Glutamatergic neuron (in vitro differentiated cells): ENCODE measurements around the gene TMEM108. TPM values are rescaled to one million over a fixed set of nuclear protein-coding genes. Genes with fewer than 3 reads are reported as not detected.

Source experiments
- DNase-seq: peaks from one replicate; pipeline ENCODE4 v3.0.0; 2022
- H3K27ac Mint-ChIP-seq: one replicate; pipeline ENCODE4 v1.8.0; 2020; ENCODE audit warnings: mild to moderate bottlenecking, mixed read lengths, inconsistent platforms; ENCODE audit not compliant: unreplicated experiment
- H3K27me3 Mint-ChIP-seq: one replicate; pipeline ENCODE4 v1.8.0; 2020; ENCODE audit warnings: mild to moderate bottlenecking, moderate library complexity, mixed read lengths, inconsistent platforms; ENCODE audit not compliant: unreplicated experiment
- H3K36me3 Mint-ChIP-seq: one replicate; pipeline ENCODE4 v1.8.0; 2020; ENCODE audit warnings: mild to moderate bottlenecking, mixed read lengths, inconsistent platforms; ENCODE audit not compliant: unreplicated experiment
- H3K4me1 Mint-ChIP-seq: one replicate; pipeline ENCODE4 v1.8.0; 2020; ENCODE audit warnings: mild to moderate bottlenecking, low read depth, mixed read lengths, inconsistent platforms; ENCODE audit not compliant: unreplicated experiment
- H3K4me3 Mint-ChIP-seq: one replicate; pipeline ENCODE4 v1.8.0; 2020; ENCODE audit warnings: mild to moderate bottlenecking, mixed read lengths, inconsistent platforms; ENCODE audit not compliant: unreplicated experiment
- H3K9me3 Mint-ChIP-seq: one replicate; pipeline ENCODE4 v1.8.0; 2020; ENCODE audit warnings: mild to moderate bottlenecking, moderate library complexity, mixed read lengths, inconsistent platforms; ENCODE audit not compliant: unreplicated experiment
- total RNA-seq: library from RNA; stranded (reverse); fragmentation: NEBNext Ultra II Directional; extraction: Animal tissue kit (Norgen Biotek cat#: 25700); gene quantifications from one replicate; pipeline ENCODE4 v1.2.1, GENCODE V29; 2021; ENCODE audit not compliant: unreplicated experiment
- TF ChIP-seq, protein P1 (sequence below): fragments of 200-600 bp; sonication (generic); IDR thresholded peaks from one replicate; pipeline ENCODE4 v1.5.0; 2021; ENCODE audit not compliant: partially characterized antibody, unreplicated experiment

The TMEM108 gene
- total RNA-seq, 1 donor from 2014 or later: 9.0 TPM

DNA sequence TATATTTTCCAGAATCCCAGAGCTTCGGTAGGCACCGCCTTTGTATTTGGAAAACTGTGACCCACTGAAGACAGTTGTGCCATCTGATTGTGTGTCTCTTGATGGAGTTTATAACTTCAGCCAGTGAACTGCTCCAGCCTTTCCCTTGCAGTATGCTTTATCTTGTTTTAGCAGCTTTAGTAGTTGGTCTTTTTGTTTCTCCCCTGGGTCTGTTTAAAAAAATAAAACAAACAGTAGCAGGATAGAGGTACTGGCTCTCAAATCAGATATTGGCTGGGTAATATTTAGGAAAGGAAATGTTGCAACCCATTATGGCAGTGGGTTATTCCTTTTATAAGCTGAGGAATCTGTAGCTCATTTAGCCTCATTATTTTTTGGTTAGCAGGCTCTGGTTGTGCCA lies 210.2 kb downstream of the TMEM108 start:
- H3K4me3 Mint-ChIP-seq: no peak overlapping the region
- H3K4me1 Mint-ChIP-seq: peaks cover 4% of the 10 kb centered on the region
- no peak for DNase-seq
- H3K27ac Mint-ChIP-seq: no peak overlapping the region
- no peaks in the 10 kb centered on the region for H3K36me3 Mint-ChIP-seq
- TF ChIP-seq, protein P1, sequence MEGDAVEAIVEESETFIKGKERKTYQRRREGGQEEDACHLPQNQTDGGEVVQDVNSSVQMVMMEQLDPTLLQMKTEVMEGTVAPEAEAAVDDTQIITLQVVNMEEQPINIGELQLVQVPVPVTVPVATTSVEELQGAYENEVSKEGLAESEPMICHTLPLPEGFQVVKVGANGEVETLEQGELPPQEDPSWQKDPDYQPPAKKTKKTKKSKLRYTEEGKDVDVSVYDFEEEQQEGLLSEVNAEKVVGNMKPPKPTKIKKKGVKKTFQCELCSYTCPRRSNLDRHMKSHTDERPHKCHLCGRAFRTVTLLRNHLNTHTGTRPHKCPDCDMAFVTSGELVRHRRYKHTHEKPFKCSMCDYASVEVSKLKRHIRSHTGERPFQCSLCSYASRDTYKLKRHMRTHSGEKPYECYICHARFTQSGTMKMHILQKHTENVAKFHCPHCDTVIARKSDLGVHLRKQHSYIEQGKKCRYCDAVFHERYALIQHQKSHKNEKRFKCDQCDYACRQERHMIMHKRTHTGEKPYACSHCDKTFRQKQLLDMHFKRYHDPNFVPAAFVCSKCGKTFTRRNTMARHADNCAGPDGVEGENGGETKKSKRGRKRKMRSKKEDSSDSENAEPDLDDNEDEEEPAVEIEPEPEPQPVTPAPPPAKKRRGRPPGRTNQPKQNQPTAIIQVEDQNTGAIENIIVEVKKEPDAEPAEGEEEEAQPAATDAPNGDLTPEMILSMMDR: no peak
- H3K9me3 Mint-ChIP-seq: no peaks in the 10 kb centered on the region
- H3K27me3 Mint-ChIP-seq: no peaks in the 10 kb centered on the region

DNA sequence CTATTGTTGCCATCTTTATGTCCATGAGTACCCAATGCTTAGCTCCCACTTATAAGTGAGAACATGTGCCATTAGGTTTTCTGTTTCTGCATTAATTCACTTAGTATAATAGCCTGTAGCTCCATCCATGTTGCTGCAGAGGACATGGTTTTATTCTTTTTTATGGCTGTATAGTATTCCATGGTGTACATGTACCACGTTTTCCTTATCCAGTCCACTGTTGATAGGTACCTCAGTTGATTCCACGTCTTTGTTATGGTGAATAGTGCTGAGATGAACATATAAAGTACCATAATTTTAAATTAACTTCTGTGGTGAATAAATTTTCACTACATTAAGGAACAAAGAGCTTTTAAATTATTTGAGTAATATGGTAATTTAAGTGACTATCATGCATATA lies 211.3 kb downstream of the TMEM108 start:
- Mint-ChIP-seq H3K4me1 (peaks cover 4% of the 10 kb centered on the region), H3K36me3 (no peaks in the 10 kb centered on the region), H3K9me3 (no peaks in the 10 kb centered on the region), H3K27ac (no peak overlapping the region), H3K4me3 (no peak overlapping the region), H3K27me3 (no peaks in the 10 kb centered on the region)
- DNase-seq: no peak
- TF ChIP-seq, protein P1: no peak

DNA sequence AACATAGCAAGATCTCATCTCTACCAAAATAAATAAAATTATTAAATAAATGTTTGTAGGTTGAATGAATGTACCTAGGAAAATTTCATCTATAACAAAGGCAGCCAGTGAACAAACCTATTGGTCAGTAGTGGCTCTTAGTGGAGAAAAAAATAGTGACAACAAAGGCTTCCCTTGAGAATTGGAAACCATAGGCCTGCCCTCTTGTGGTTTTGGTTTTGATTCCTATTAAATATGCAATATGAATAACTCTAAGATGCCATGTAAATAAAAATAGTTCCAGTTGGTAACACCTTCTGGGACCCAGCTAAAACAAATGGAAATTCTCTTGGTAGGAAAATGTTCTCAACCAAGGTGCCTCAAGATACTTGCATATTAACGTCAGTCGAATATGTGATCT lies 216.0 kb downstream of the TMEM108 start:
- Mint-ChIP-seq H3K27me3 (no peaks in the 10 kb centered on the region), H3K9me3 (peaks cover 1% of the 10 kb centered on the region), H3K4me1 (no peaks in the 10 kb centered on the region), H3K4me3 (no peak overlapping the region), H3K36me3 (no peaks in the 10 kb centered on the region), H3K27ac (no peak overlapping the region)
- no peak for DNase-seq
- TF ChIP-seq, protein P1: no peak

DNA sequence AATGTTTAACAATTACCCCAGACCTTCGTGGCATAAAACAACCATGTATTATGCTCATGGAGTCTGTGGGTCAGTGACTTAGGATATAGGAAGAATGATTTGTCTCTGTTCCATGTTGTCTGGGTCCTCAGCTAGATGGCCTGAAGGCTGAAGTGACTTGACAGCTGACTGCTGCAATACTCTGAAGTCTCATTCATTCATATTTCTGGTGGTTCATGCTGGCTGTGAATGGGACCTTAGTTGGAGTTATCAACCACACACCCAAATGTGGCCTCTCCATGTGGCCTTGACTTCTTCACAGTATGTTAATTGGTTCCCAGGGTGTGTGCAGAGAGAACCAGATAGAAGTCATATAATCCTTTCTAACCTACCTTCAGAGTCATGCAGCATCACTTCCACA lies 216.5 kb downstream of the TMEM108 start:
- no peaks in the 10 kb centered on the region for H3K36me3 Mint-ChIP-seq
- H3K4me3 Mint-ChIP-seq: no peak overlapping the region
- H3K27ac Mint-ChIP-seq: no peak overlapping the region
- H3K4me1 Mint-ChIP-seq: no peaks in the 10 kb centered on the region
- peaks cover 1% of the 10 kb centered on the region for H3K9me3 Mint-ChIP-seq
- H3K27me3 Mint-ChIP-seq: no peaks in the 10 kb centered on the region
- no peak for DNase-seq
- TF ChIP-seq, protein P1: no peak

DNA sequence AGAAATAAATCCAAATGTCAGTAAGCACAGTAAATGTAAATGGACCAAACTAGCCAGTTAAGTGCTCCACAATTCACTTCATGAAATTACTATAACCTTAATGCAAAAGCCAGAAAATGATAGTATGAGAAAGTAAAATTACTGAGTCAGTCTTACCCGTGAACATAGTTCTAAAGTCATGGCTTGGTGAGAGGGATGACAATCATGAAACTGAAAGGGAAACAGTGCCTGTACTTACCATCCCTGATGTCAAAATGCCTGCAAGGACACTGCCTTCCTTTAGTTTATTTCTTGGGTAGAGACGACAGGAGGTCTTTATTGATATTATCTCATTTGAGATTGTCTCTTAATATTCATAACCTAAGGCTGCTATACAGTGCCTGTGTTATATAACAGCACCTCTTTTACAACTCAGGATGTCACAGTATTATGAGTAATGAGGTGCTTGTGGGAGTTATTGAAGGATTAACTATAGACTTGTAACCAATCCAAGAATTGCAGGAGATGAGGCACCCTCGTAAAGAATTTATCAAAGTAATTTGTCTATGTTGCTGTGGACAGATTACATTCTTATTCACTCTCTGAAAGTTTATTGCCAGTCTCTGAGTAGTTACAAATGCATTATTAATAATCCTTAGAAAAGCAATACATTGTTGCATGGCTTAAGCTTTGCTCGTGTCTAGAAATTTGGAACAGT lies 218.7 kb downstream of the TMEM108 start:
- DNase-seq: no peak
- TF ChIP-seq, protein P1: no peak

More for the DNA sequence above, 218.7 kb downstream of the TMEM108 start:
- no peaks in the 10 kb centered on the region for H3K4me1 Mint-ChIP-seq
- no peaks in the 10 kb centered on the region for H3K36me3 Mint-ChIP-seq
- no peak overlapping the region for H3K27ac Mint-ChIP-seq
- H3K27me3 Mint-ChIP-seq: no peaks in the 10 kb centered on the region
- H3K4me3 Mint-ChIP-seq: no peak overlapping the region
- H3K9me3 Mint-ChIP-seq: peaks cover 1% of the 10 kb centered on the region
